Esophagus muscularis mucosa (tissue), 4 donors: ENCODE results near the gene C4orf50.

Experiments
- EP300 ChIP-seq: sonication (generic); formaldehyde crosslinking; IDR thresholded peaks from one replicate; pipeline ENCODE4 v1.6.1; 2017; ENCODE audit warnings: antibody characterized with exemption
- POLR2A ChIP-seq: fragments of 450-650 bp; IDR thresholded peaks from one replicate; pipeline ENCODE4 v1.6.1; 2017; ENCODE audit warnings: antibody characterized with exemption, moderate library complexity, mild to moderate bottlenecking, low read depth
- POLR2AphosphoS5 ChIP-seq, 2 donors: sonication (generic); formaldehyde crosslinking; IDR thresholded peaks; one replicate each; pipeline ENCODE4 v1.6.1; 2017; ENCODE audit warnings: antibody characterized with exemption in 2 of 2
- TF ChIP-seq, protein P1 (sequence below), 3 experiments: fragments of 200-600 bp in 2 of 3; fragments of 450-650 bp in 1 of 3; sonication (generic) in 2 of 3; IDR thresholded peaks; one replicate each; pipeline ENCODE4 v1.5.1; 2017 to 2019; ENCODE audit warnings: antibody characterized with exemption in 3 of 3, mild to moderate bottlenecking in 2 of 3, moderate library complexity in 1 of 3

DNA sequence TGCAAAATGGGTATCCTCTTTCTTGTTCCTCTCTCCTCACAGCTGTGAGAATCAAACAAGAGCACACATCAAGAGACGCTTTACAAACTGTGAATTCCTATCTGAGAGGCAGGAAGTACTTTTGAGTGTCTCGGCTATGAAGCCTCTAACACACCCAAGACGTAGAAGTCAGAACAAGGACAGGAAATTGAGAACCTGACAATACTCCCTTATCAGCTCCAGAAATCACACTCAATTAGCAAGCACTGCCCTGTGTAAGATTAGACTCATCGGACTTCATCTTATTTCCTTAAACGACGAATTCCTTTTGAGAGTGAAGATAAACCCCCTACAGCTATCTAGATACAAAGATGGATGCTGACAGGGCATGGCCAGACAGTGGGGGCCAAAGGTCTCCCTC is 74.7 kb downstream of the C4orf50 start:
- TF ChIP-seq POLR2A (no peak), EP300 (no peak), POLR2AphosphoS5 (IDR thresholded peaks at IDR 0.05) (no peak)
- TF ChIP-seq, protein P1, sequence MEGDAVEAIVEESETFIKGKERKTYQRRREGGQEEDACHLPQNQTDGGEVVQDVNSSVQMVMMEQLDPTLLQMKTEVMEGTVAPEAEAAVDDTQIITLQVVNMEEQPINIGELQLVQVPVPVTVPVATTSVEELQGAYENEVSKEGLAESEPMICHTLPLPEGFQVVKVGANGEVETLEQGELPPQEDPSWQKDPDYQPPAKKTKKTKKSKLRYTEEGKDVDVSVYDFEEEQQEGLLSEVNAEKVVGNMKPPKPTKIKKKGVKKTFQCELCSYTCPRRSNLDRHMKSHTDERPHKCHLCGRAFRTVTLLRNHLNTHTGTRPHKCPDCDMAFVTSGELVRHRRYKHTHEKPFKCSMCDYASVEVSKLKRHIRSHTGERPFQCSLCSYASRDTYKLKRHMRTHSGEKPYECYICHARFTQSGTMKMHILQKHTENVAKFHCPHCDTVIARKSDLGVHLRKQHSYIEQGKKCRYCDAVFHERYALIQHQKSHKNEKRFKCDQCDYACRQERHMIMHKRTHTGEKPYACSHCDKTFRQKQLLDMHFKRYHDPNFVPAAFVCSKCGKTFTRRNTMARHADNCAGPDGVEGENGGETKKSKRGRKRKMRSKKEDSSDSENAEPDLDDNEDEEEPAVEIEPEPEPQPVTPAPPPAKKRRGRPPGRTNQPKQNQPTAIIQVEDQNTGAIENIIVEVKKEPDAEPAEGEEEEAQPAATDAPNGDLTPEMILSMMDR (IDR thresholded peaks at IDR 0.05), result no peak
